Regular cardiac myocyte (primary cell): ENCODE data around the gene ASPHD1. TPM values are rescaled to one million over a fixed set of nuclear protein-coding genes. Genes with fewer than 3 reads are reported as not detected.

Experiments
- total RNA-seq: library from RNA; depleted of rRNA; stranded (reverse); fragments of >200 nt; gene quantifications from 2 replicates; pipeline ENCODE4 v1.2.3, GENCODE V29; 2014

Gene ASPHD1, protein sequence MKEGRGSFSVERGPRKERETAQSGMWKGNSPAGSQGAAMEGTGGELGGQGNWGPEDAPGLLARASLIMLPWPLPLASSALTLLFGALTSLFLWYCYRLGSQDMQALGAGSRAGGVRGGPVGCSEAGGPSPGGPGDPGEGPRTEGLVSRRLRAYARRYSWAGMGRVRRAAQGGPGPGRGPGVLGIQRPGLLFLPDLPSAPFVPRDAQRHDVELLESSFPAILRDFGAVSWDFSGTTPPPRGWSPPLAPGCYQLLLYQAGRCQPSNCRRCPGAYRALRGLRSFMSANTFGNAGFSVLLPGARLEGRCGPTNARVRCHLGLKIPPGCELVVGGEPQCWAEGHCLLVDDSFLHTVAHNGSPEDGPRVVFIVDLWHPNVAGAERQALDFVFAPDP
- 13.0 and 15.3 TPM in 2 replicates for total RNA-seq

DNA sequence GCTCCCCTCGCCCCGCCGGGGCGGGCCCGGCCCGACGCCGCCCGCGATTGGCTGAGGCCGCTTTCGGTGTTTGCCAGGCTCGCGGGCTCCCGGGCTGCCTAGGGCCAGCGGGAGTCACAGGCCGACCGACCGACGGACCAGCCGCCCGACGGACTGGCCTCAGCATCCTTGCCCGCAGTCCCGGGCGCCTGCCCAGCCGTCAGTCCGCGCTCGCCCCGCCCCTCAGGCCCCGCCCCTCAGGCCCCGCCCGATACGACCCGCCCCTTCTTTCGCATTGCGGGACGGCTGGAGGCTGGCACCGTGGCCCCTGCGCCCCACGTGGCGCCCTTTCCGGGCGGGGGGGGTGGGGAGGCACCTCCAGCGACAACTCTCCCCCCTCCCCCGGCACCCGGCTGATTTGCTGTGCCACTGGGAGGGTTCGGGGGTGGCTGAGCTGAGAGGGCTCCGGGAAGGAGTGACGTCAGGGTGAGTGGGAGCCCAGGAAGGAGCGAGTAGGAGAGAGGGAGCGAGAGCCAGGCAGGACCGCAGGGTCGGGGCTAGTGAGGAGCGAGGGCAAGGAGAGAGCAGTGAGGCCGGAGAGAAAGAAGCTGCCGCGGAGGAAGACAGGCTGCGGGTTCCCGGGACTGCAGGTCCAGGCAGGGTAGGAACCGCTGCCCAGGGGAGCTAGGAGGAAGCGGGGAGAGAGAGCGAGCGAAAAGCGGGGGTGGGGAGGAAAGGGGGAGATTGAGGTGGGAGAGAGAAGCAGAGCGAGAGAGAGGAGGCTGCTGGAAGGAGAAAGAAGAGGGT lies at the start of gene ASPHD1:
ASPHD1 (plus strand) TSS at position 387 of the 786 bp plus-strand sequence. CDS start 484 bp downstream, outside the sequence.

DNA sequence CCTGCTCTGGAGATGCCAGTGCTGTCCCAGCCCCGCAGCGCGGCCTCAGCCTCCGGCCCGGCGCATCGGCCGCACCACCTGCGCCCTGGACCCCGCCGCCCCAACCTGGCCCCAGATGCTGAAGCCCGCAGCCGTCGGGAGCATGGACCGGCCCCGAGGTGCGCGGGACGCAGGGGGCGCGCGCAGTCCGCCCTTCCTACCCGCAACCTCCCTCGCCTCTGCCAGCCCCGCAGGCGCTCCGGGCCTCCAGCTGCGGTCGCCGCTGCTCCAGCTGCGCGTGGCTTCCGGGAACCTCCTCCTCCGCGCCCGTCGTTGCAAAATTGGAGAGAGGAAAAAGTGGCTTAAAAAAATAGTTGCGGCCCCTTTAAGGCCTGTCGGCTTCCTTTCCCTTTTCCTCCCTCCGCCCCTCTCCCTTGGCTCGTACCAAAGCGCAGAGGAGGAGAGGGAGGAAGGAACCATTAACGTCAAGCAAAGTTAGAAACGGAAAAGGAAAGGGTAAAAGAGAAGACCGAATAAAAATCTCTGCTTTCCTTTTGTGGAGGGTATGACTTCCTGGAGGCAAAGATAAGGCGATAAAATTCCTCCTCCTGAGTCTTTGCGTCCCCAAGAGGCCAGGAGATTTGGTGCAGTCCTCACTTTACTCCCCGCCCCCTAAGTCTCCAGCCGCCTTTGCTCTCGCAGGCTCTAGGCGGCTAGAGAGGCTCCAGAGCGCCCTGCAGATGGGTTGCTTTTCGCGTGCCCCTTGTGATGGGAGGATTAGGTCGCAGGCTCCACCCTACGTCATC lies 37.2 kb upstream of the ASPHD1 start, which contains the start of gene CDIPT:
CDIPT (minus strand) TSS at position 343 of the 785 bp plus-strand sequence. CDS start 369 bp downstream, outside the sequence.

DNA sequence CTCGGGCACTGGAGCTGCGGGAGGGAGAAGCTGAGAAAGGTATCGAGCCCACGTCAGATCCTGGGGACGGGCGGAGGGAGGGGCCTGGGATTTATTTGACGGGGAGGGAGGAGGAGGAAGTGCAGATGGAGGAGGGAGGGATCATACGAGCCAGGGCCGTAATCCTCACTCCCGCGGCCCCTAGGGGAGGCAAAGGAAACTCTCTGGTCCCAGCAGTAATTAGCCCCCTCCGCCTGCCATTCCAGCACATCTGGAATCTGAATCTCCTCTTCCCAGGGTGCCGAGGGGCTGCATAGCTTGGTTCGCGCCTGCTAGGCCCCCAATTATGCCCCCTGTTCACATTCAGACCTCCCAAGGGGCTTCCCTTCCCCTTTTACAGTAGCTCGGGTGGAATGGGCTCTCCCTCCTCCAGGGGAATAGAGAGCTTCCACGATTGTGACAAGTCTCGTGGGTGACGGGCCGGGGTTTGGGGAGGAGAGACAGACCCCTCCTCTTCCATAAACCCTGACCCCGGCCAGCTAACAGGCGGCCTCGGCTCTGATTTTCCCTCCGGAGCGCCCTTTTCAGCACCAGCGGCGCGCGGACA lies 679 bp upstream of the ASPHD1 start, which contains the start of gene SEZ6L2:
SEZ6L2 (minus strand) TSS at position 35 of the 586 bp plus-strand sequence. CDS start 531 bp downstream, outside the sequence.

DNA sequence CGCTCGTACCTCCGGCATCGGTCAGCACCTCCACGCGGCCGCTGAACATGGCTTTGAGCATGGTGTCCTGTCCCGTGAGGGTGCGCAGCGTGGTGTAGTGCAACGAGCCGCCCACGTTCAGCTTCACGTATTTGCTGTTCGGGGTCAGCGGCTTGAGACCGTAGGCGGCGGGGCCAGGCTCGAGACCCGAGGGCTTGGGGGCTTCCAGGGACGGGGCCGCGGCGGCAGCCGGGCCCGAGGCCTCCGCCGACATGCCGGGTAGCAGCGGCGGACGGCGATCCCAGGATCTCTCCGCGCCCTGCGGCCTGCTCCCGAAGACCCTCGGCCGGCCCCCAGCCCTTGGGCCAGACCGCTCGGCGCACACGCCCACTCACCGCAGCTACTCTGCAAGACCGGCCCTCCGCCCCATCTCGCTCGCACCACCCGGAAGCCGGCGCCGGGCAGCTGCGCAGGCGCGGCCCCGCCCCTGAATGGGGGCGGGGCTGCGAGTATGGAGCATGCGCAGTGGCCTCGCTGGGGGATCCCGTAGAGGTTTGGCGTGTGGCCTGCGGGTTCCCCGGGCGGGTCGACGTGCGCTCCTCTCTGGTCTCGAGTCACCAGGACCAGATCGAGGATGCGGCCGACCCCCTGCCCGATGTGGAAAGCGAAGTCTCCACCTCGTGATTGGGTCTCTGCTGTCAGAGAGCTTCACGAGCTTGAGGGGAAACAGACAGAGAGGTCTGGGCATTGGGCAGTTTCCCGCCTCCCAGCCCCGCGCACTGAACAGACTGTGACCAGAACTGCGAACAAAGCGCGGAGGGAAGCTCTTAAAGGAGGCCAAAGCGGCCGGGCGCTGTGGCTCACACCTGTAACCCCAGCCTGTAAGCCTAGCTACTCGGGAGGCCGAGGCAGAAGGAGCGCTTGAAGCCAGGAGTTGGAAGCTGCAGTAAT lies 25.8 kb downstream of the ASPHD1 start, which contains the start of gene KCTD13:
KCTD13 (minus strand) TSS at position 446 of the 930 bp plus-strand sequence; CDS start at position 253, 193 bp downstream.

Other genes with a start within 250 kb of the ASPHD1 start
- gene SPN, start 237.2 kb upstream of the ASPHD1 start, total RNA-seq, result not detected in 2 replicates
- gene QPRT, start 221.3 kb upstream of the ASPHD1 start, total RNA-seq, result 10.9 and 22.8 TPM in 2 replicates
- not detected in 2 replicates for gene C16orf54, start 154.5 kb upstream of the ASPHD1 start, total RNA-seq
- not detected in 2 replicates for gene ZG16, start 122.2 kb upstream of the ASPHD1 start, total RNA-seq
- gene KIF22, start 109.7 kb upstream of the ASPHD1 start, total RNA-seq, result 15.2 and 94.1 TPM in 2 replicates
- 87.7 and 188 TPM in 2 replicates for gene MAZ, start 94.0 kb upstream of the ASPHD1 start, total RNA-seq
- gene PRRT2, start 88.3 kb upstream of the ASPHD1 start, total RNA-seq, result 0.58 and 3.1 TPM in 2 replicates
- 12.7 and 32.4 TPM in 2 replicates for gene PAGR1, start 84.3 kb upstream of the ASPHD1 start, total RNA-seq
- gene MVP, start 80.0 kb upstream of the ASPHD1 start, total RNA-seq, result 188 and 263 TPM in 2 replicates
- 86.8 and 102 TPM in 2 replicates for gene CDIPT, start 37.3 kb upstream of the ASPHD1 start, total RNA-seq
- gene SEZ6L2, start 938 bp upstream of the ASPHD1 start, total RNA-seq, result 3.5 and 10.4 TPM in 2 replicates
- 5.2 and 7.0 TPM in 2 replicates for gene KCTD13, start 25.7 kb downstream of the ASPHD1 start, total RNA-seq
- gene TMEM219, start 61.6 kb downstream of the ASPHD1 start, total RNA-seq, result 72.7 and 84.9 TPM in 2 replicates
- 54.1 and 74.6 TPM in 2 replicates for gene TAOK2, start 73.4 kb downstream of the ASPHD1 start, total RNA-seq
- gene HIRIP3, start 95.1 kb downstream of the ASPHD1 start, total RNA-seq, result 5.1 and 15.0 TPM in 2 replicates
- 19.4 and 20.5 TPM in 2 replicates for gene INO80E, start 95.8 kb downstream of the ASPHD1 start, total RNA-seq
- under 0.01 TPM in 1 of 2 replicates, not detected in the other for gene DOC2A, start 110.5 kb downstream of the ASPHD1 start, total RNA-seq
- gene C16orf92, start 122.7 kb downstream of the ASPHD1 start, total RNA-seq, result not detected in 2 replicates
- gene TLCD3B, start 130.8 kb downstream of the ASPHD1 start, total RNA-seq, result 0.19 TPM in 1 of 2 replicates, not detected in the other
- 670 and 1,196 TPM in 2 replicates for gene ALDOA, start 165.3 kb downstream of the ASPHD1 start, total RNA-seq
- 149 and 295 TPM in 2 replicates for gene PPP4C, start 175.5 kb downstream of the ASPHD1 start, total RNA-seq
- gene TBX6, start 191.4 kb downstream of the ASPHD1 start, total RNA-seq, result 0.19 and 0.28 TPM in 2 replicates
- gene YPEL3, start 195.7 kb downstream of the ASPHD1 start, total RNA-seq, result 10.4 and 18.3 TPM in 2 replicates
- gene GDPD3, start 213.0 kb downstream of the ASPHD1 start, total RNA-seq, result 0.56 and 0.77 TPM in 2 replicates
- gene MAPK3, start 222.7 kb downstream of the ASPHD1 start, total RNA-seq, result 38.9 and 46.2 TPM in 2 replicates